GM18498 (cell line): ENCODE measurements around the gene RTN4IP1.
"Not testable (repeated sequence)": the region's sequence is repeated elsewhere in the genome, so short reads cannot be mapped to it uniquely, and the experiment has no call there.

ENCODE experiments used
- ATAC-seq: cut with Tn5 transposase; IDR thresholded peaks from one replicate; pipeline ENCODE4 v1.9.1; 2021; ENCODE audit warnings: mild to moderate bottlenecking, moderate library complexity; ENCODE audit not compliant: unreplicated experiment

Gene RTN4IP1

GRCh38 chr6:106586815-106587415 lies 42.4 kb downstream of the RTN4IP1 start:
- ATAC-seq, result no peak

- ATAC-seq, result no peak
These were observed 47.8 kb downstream of the RTN4IP1 start for GRCh38 chr6:106581468-106581867.

GRCh38 chr6:106579281-106579680 lies 50.0 kb downstream of the RTN4IP1 start:
- no peak for ATAC-seq

- no peak for ATAC-seq
These were observed 54.4 kb downstream of the RTN4IP1 start for GRCh38 chr6:106574741-106575458.

- no peak for ATAC-seq
These were observed 56.3 kb downstream of the RTN4IP1 start for GRCh38 chr6:106572875-106573585.

GRCh38 chr6:106572436-106572835 lies 56.9 kb downstream of the RTN4IP1 start:
- no peak for ATAC-seq

GRCh38 chr6:106569428-106569827 lies 59.9 kb downstream of the RTN4IP1 start:
- no peak for ATAC-seq

GRCh38 chr6:106568530-106568929 lies 60.8 kb downstream of the RTN4IP1 start:
- no peak for ATAC-seq

GRCh38 chr6:106564476-106564875 lies 64.8 kb downstream of the RTN4IP1 start:
- ATAC-seq, result no peak

GRCh38 chr6:106563614-106564013 lies 65.7 kb downstream of the RTN4IP1 start:
- ATAC-seq, result no peak

- no peak for ATAC-seq
These were observed 67.5 kb downstream of the RTN4IP1 start for GRCh38 chr6:106561686-106562405.

GRCh38 chr6:106560996-106561685 lies 68.2 kb downstream of the RTN4IP1 start:
- no peak for ATAC-seq

- ATAC-seq, result not testable (repeated sequence)
These were observed 69.6 kb downstream of the RTN4IP1 start for GRCh38 chr6:106559659-106560058.

GRCh38 chr6:106558364-106558763 lies 70.9 kb downstream of the RTN4IP1 start:
- no peak for ATAC-seq

- ATAC-seq, result no peak
These were observed 71.5 kb downstream of the RTN4IP1 start for GRCh38 chr6:106557837-106558236.

GRCh38 chr6:106556368-106556960 lies 72.8 kb downstream of the RTN4IP1 start:
- no peak for ATAC-seq

- no peak for ATAC-seq
These were observed 73.5 kb downstream of the RTN4IP1 start for GRCh38 chr6:106555767-106556166.

GRCh38 chr6:106553440-106553839 lies 75.9 kb downstream of the RTN4IP1 start:
- no peak for ATAC-seq

GRCh38 chr6:106551155-106551554 lies 78.1 kb downstream of the RTN4IP1 start:
- no peak for ATAC-seq

- no peak for ATAC-seq
These were observed 79.8 kb downstream of the RTN4IP1 start for GRCh38 chr6:106549521-106549920.
